KOPT-K1 (cell line): Measurements from ENCODE around the gene HPGD.
"Not testable (repeated sequence)": the region's sequence is repeated elsewhere in the genome, so short reads cannot be mapped to it uniquely, and the experiment has no call there.

Source experiments
- H3K27ac ChIP-seq: fragments of 200-600 bp; sonication (generic); 2 replicates; pipeline ENCODE4 v1.5.1; 2016; ENCODE audit warnings: antibody characterized with exemption, mild to moderate bottlenecking, low read depth, low read length; ENCODE audit not compliant: poor library complexity, severe bottlenecking
- H3K36me3 ChIP-seq: fragments of 200-600 bp; sonication (generic); 2 replicates; pipeline ENCODE4 v1.5.1; 2017; ENCODE audit warnings: antibody characterized with exemption, mild to moderate bottlenecking, low read length, moderate library complexity; ENCODE audit not compliant: insufficient read depth
- H3K9me3 ChIP-seq: fragments of 200-600 bp; sonication (generic); 2 replicates; pipeline ENCODE4 v1.5.1; 2017; ENCODE audit warnings: antibody characterized with exemption, low read length, mild to moderate bottlenecking; ENCODE audit not compliant: insufficient read depth, poor library complexity, severe bottlenecking

Gene HPGD

DNA sequence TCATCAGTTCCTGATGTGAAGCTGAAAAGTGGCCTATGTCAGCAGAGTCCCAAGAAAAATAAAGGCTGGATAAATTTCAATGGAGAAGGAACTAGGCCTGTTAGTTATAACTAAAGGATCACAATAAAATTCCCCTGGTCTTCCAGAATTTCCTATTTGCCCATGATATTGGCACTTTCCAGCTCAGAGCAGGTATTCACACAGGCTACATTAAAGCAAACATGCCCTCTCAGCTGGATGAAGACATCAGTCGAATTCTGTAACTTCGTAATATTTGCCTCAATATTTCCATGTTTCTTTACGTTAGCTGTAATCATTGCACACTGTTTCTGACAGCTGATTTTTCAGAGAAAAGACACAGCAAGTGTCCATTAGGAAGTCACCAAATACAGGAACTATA, 9.5 kb downstream of the HPGD start:
- no peaks in the 10 kb centered on the region for H3K9me3 ChIP-seq
- no peak overlapping the region for H3K27ac ChIP-seq
- H3K36me3 ChIP-seq, result no peaks in the 10 kb centered on the region

DNA sequence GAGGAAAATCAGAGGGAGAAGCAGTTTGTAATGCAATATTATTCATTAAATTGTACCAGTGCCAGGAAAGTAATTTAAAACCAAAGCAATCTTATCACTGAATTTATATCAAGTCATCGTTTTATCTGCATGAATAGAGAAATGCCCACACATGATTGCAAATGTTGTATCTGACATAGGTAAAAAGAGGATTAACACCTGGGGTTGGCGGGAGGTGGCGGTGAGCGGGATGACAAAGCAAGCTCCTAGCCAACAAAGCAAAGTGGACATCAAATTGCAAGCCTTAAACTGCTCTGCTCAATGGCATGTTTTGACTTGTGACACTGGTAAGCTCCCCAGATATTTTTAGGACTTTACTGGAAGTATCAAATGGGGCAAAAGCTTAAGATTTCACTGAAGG, 16.4 kb downstream of the HPGD start:
- no peaks in the 10 kb centered on the region for H3K36me3 ChIP-seq
- H3K27ac ChIP-seq, result no peak overlapping the region
- H3K9me3 ChIP-seq, result no peaks in the 10 kb centered on the region

DNA sequence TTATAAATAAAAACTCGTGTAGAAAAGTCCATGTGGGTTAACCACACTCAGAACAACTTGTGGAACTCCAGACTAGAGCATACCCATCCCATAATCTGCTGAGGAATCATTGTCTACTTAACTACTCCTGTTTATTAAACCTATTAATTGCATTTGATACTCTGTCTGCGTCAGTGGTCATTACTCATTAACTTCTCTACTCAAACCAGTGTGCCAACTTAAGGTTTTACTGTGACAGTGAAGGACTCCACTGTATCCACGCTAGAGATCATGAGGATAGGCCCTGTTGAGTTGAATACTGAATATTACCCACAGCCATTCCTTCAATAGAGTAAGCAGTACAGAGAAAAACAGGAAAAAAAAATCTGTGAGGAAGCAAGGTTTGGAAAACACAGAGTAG, 17.3 kb downstream of the HPGD start:
- H3K27ac ChIP-seq, result no peak overlapping the region
- no peaks in the 10 kb centered on the region for H3K9me3 ChIP-seq
- H3K36me3 ChIP-seq, result no peaks in the 10 kb centered on the region

DNA sequence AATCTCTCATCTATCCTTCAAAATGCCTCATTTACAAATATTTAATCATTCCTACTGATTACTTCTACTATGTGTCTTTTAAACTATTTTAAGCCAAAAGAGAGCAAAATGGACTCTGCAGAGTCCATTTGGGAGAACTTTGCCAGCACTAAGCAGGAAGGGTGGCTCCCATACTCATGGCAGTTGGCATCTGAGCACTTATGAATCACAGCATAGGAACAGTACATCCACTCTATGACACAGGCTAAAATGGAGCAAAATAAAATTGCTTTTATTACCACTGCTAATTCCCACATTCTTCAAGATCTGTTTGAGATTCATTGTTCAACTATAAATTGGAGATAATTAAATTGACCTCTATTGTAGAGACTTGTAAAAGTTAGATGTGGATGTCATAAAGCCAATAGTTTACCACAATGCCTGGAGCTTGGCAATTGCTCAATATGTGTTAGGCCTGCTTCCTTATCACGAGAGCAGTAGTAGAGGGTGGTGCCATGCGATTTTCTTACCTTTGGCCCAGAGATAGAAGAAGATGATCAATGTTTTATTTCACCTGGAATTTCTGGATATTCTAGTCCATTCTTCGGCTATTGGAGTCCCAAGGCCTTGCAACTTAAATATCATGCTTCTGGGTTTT, 19.1 kb downstream of the HPGD start:
- H3K36me3 ChIP-seq, result no peaks in the 10 kb centered on the region
- no peaks in the 10 kb centered on the region for H3K9me3 ChIP-seq
- no peak overlapping the region for H3K27ac ChIP-seq

DNA sequence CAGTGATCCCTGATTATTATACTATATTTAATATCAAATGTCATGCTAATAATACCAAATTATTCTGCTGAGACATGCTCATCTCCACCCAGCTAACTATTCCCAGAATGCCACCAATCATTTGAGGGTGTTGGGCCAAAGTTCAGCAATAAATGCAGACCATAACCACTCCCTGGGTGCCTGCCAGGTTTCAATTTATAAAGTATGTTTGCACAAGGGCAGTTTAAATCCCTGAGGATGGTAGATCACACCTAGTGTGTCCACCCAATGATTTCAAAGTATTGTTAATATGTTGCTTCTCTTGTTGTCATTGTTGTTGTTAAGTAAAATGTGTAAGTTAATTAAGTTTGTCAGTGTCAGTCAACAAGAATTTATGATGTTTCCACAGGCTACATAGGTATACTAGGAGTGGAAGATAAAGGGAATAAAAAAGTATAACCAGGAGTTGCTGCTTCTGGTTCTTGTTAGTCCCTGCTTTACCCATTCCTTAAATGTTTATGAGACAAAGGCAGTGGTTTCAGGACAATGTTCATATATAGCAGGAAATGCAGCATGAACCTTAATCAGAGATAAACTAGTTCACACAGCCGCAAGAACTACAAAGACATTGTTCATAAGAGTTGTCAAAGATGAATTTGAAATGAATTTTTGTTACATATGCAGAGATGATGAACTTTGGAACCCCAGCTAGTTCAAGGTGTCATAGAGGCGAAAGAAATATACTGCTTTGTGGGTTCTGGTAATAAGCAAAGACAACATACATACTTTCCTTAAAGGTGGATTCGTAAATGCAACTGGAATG, 25.5 kb downstream of the HPGD start:
- Histone ChIP-seq H3K36me3 (no peaks in the 10 kb centered on the region), H3K27ac (no peak overlapping the region)

DNA sequence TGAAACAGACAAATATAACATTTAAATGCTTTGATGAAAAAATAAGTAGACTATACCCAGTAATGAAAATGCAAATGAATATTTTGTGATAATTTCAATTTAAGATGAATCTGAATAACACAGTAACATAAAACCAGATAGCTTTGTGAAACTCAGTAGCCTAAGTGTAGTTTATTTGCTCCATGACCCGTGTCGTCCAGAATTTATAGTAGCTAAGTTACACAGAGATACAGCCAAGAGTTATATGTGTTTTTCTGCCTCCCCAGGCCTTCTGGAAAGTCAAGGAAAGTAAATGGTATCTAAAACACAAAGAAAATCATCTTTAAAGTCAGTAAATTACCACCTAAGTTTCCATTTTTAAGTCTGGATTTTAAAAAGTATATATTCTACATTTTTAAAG, 26.7 kb downstream of the HPGD start:
- no peaks in the 10 kb centered on the region for H3K9me3 ChIP-seq

More for the DNA sequence above, 25.5 kb downstream of the HPGD start:
- no peaks in the 10 kb centered on the region for H3K9me3 ChIP-seq

DNA sequence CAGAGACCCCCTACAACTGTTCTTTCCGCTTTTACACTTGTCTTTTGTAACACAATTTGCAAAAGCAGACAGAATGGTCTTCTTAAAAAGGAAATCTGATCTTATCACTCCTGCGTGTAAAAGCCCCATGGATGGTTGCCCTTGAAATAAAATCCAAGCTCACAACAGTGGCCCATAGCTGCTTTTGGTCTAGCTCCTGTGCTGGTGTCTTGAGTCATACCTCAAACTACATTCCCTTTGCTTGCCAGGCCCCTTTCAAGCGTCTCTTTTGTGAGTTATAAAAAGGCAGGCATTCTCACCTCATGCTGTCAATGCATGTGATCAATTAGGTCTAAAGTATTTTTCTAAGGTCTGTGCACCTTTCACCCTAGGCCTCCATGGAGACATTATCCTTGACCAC, 27.6 kb downstream of the HPGD start:
- no peaks in the 10 kb centered on the region for H3K36me3 ChIP-seq
- no peak overlapping the region for H3K27ac ChIP-seq
- no peaks in the 10 kb centered on the region for H3K9me3 ChIP-seq

More for the DNA sequence above, 26.7 kb downstream of the HPGD start:
- Histone ChIP-seq H3K36me3 (no peaks in the 10 kb centered on the region), H3K27ac (no peak overlapping the region)

DNA sequence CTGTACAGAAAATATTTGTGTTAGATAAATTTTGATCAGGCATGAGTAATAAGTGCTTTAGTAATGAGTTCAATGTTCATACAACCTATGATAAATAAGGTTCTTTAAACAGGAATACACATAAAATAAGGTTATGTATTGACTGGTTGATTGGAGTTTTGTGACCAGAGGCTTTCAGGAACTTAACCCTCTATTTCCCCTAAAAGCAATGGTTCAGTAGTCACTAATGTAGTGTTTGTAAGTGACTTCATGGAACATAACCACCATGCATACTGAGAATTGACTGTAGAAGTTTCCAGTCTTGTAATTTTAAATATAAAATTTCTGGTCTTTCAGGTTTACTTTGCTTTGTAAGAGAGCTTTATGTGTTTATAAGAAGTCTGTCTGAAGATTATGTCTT, 28.1 kb downstream of the HPGD start:
- Histone ChIP-seq H3K27ac (no peak overlapping the region), H3K36me3 (no peaks in the 10 kb centered on the region), H3K9me3 (no peaks in the 10 kb centered on the region)

DNA sequence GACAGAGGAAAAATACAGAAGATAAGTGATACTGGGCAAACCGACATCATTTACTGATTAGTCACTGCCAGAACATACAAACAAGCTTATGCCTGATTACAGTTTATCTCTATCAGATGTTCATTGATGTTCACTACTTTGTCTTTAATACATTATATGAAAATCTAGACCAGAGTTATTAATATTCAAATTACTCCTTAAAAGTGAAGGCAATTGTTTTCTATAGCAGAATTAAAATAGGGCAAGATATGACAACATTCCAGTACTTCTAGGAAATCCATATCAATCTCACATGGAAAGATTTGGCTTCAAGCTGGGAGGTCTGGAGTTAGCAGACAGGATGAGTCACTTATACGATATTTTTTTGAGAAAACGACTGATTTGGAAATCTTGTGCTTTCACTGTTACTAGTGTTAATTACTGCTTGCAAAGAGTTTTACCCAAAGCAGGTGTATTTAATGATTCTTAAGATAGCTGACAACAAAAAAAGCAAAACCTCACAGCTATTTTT, 31.8 kb downstream of the HPGD start:
- no peaks in the 10 kb centered on the region for H3K36me3 ChIP-seq
- no peak overlapping the region for H3K27ac ChIP-seq
- no peaks in the 10 kb centered on the region for H3K9me3 ChIP-seq

DNA sequence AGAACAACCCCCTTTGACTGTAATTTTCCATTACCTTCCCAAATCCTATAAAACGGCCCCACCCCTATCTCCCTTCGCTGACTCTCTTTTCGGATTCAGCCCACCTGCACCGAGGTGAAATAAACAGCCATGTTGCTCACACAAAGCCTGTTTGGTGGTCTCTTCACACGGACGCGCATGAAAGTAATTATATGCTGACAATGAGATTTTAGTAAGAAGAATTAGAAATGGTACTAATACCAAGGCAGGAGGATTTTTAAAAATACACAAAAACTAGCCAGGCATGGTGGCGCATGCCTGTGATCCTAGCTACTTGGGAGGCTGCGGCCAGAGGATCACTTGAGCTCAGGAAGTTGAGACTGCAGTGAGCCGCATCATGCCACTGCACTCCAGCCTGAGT, 33.9 kb downstream of the HPGD start:
- H3K36me3 ChIP-seq, H3K9me3 ChIP-seq, H3K27ac ChIP-seq: not testable (repeated sequence)

DNA sequence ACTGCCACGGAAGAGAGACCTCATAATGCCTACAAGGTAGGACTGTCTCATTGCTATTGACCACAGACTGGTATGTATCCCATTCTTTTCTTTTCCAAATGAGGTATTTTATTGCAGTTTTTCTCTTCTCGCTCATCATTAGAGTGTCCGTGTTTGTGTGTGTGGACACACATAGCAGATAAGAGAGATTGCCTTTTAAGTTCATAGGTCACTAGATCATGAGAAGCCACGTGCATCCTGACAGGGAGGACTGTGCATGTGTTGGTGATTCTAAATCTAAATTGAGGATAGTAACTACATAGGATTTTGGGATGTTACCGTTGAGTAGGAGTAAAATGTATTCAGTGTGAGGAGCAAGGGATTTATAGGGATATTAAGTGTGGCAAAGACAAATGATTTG, 37.3 kb downstream of the HPGD start:
- no peaks in the 10 kb centered on the region for H3K9me3 ChIP-seq
- no peaks in the 10 kb centered on the region for H3K36me3 ChIP-seq
- H3K27ac ChIP-seq, result no peak overlapping the region

DNA sequence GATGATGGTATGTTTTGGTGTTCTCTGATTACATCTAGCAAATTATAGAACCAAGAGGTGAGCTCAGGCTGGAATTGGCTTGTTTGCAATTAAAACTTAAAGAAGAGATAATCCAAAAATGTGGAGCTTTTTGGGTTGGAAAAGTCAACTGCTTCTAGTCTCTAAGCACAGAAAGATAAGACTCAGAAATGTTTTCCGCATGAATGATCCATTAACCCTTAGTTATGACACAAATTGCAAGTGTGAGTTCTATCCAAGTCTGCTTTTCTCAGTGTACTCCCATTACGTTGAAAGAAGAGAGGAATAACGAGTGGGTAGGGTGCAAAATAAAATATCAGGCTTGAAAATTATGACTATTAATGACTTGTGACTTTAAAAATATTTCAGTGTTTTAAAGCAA, 38.5 kb downstream of the HPGD start:
- no peaks in the 10 kb centered on the region for H3K9me3 ChIP-seq
- no peaks in the 10 kb centered on the region for H3K36me3 ChIP-seq
- H3K27ac ChIP-seq, result no peak overlapping the region

DNA sequence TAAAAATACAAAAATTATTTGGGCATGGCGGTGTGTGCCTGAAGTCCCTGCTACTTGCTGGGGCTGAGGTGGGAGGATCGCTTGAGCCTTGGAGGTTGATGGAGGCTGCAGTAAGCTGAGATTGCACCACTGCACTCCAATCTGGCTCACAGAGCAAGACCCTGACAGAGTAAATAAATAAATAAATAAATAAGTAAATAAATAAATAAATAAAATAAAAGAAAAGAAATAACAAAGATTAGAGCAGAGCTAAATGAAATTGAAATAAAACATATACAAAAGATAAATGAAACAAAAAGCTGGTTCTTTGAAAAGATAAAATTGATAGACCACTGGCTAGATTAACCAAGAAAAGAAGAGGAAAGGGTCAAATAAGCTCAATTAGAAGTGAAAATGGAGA, 43.1 kb downstream of the HPGD start:
- Histone ChIP-seq H3K9me3 (no peaks in the 10 kb centered on the region), H3K36me3 (no peaks in the 10 kb centered on the region), H3K27ac (no peak overlapping the region)

DNA sequence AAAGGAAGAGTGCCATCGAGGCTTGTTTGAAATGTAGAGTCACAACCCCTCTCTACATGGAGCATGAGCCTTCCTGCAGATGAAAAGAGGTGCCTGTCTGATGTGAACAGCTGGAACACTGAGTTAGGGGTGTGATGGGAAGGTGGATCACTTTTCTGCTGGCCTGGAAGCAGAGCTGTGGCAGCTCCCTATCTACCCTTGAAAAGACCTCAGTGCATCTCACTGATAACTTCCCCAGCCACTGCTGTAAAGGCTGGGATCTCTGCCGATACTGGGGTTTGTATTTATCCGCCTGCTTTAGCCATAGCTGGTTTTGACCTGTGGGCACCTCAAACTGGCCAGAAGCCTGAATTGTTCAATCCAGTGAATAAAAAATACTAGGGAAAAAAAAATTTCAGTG, 46.8 kb downstream of the HPGD start:
- no peaks in the 10 kb centered on the region for H3K9me3 ChIP-seq
- no peak overlapping the region for H3K27ac ChIP-seq
- H3K36me3 ChIP-seq, result no peaks in the 10 kb centered on the region

DNA sequence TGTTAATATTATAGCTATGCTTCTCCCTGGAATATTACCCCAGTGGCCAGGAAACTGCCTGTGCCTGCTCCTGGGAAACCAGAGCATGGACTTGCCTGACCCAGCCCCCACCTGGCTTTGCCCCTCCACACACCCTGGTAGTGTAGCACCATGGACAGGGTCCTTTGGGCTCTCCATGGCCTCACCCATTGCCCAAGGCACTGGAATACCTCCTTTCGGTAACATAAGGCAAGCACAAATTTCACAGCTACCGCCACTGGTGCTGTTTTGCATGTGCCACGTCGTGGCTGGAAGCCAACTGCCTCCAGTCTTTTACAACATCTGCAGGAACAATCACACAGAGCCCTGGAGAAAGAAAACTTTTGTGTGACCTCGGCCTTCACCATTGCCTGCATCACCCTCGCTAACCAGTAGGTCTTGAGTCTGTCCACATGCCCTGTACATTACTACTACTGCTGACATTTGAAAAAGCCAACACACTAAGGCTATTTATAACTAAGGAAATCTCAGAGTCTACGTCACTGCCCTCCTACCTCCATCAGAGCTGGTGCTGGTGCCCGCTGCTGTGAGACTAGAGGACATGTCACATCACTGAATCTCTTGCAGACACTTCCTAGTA, 47.7 kb downstream of the HPGD start:
- H3K27ac ChIP-seq, result no peak overlapping the region
- no peaks in the 10 kb centered on the region for H3K36me3 ChIP-seq
- no peaks in the 10 kb centered on the region for H3K9me3 ChIP-seq
